ENCODE measurements around the gene CEP104. TPM values are rescaled to one million over a fixed set of nuclear protein-coding genes. Genes with fewer than 3 reads are reported as not detected.
A peak's percentile ranks its signal among the peaks of the same experiment; 100 is the strongest.

The CEP104 gene
- total and polyA plus RNA-seq, 9 of the 15 experiments (the other 6 are each of a cell fraction or from before 2014, with no cell fraction given), result 11.2 to 63.4 (median 42.6) TPM

DNA sequence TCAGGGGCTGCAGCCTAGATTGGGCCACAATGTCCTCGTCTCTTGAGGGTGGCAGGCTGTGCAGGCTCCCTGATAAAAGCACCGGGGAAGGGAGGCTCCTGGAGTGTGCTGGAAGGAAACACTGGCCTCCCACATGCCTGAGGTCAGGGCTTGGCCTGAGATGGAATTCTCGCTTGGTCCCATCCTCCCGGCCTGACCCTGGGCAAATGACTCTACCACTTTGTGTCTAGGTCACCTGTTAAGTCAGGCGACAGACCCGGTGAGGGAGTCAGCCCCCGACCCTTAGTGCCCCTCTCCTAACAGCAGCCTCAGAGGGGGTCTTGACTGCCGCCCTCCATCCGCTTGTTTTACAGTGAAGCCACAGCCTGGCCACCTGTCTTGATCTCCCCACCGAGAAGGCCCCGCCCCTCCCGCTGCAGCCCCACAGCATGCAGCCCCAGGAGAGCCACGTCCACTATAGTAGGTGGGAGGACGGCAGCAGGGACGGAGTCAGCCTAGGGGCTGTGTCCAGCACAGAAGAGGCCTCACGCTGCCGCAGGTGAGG is 82.0 kb downstream of the CEP104 start (continued):
- TF ChIP-seq CTCF (IDR thresholded peaks at IDR 0.05 in 2 of 3, conservative IDR thresholded peaks at IDR 0.05 in 1 of 3; ENCODE audit: insufficient read depth in 2 of 3, low read depth in 1 of 3, low read length in 3 of 3) (0 out of 6 replicates have a peak, but pooled peaks of 1 of the 3 experiments have one; percentile 1), POLR2B (IDR thresholded peaks at IDR 0.05; ENCODE audit: low read depth, partially characterized antibody) (no peak), CBFB (CRISPR knock-in tag; IDR thresholded peaks at IDR 0.05) (no peak), ZEB2 (IDR thresholded peaks at IDR 0.05) (peak; percentile 84), E2F5 (CRISPR knock-in tag; IDR thresholded peaks at IDR 0.05) (no peak), ZNF668 (CRISPR knock-in tag; IDR thresholded peaks at IDR 0.05) (no peak), SNIP1 (IDR thresholded peaks at IDR 0.05; ENCODE audit: low read depth) (no peak), DDX20 (tag; IDR thresholded peaks at IDR 0.05; ENCODE audit: low read depth) (no peak), HDAC1 (IDR thresholded peaks at IDR 0.05) (peak in 1 of 2 experiments; percentile 81; a peak in 2 of 4 replicates), NCOR1 (IDR thresholded peaks at IDR 0.05) (peak; percentile 98), ATF1 (CRISPR knock-in tag; IDR thresholded peaks at IDR 0.05) (no peak), ATF1 (tag; IDR thresholded peaks at IDR 0.05) (no peak), HMG20B (CRISPR knock-in tag; IDR thresholded peaks at IDR 0.05) (no peak), BHLHE40 (IDR thresholded peaks at IDR 0.05; ENCODE audit: low read length) (peak; percentile 85), ZBTB43 (CRISPR knock-in tag; IDR thresholded peaks at IDR 0.05) (no peak; the same call in 1 of the 2 replicates), MYC (IDR thresholded peaks at IDR 0.05; ENCODE audit: low read depth, low read length) (peak; percentile 69; the same call in 1 of the 2 replicates), MYC (CRISPR knock-in tag; IDR thresholded peaks at IDR 0.05; ENCODE audit: borderline replicate concordance, low read depth) (no peak; the same call in 1 of the 2 replicates), LEF1 (IDR thresholded peaks at IDR 0.05) (peak; percentile 29), CXXC5 (CRISPR knock-in tag; IDR thresholded peaks at IDR 0.05) (peak; percentile 70), BCL6 (CRISPR knock-in tag; IDR thresholded peaks at IDR 0.05) (no peak), CBX5 (IDR thresholded peaks at IDR 0.05; ENCODE audit: borderline replicate concordance, low read depth) (0 out of 2 replicates have a peak, but pooled peaks have one; percentile 8)
- TF ChIP-seq, protein P1, sequence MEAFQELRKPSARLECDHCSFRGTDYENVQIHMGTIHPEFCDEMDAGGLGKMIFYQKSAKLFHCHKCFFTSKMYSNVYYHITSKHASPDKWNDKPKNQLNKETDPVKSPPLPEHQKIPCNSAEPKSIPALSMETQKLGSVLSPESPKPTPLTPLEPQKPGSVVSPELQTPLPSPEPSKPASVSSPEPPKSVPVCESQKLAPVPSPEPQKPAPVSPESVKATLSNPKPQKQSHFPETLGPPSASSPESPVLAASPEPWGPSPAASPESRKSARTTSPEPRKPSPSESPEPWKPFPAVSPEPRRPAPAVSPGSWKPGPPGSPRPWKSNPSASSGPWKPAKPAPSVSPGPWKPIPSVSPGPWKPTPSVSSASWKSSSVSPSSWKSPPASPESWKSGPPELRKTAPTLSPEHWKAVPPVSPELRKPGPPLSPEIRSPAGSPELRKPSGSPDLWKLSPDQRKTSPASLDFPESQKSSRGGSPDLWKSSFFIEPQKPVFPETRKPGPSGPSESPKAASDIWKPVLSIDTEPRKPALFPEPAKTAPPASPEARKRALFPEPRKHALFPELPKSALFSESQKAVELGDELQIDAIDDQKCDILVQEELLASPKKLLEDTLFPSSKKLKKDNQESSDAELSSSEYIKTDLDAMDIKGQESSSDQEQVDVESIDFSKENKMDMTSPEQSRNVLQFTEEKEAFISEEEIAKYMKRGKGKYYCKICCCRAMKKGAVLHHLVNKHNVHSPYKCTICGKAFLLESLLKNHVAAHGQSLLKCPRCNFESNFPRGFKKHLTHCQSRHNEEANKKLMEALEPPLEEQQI (IDR thresholded peaks at IDR 0.05), result no peak
- TF ChIP-seq, protein P2, sequence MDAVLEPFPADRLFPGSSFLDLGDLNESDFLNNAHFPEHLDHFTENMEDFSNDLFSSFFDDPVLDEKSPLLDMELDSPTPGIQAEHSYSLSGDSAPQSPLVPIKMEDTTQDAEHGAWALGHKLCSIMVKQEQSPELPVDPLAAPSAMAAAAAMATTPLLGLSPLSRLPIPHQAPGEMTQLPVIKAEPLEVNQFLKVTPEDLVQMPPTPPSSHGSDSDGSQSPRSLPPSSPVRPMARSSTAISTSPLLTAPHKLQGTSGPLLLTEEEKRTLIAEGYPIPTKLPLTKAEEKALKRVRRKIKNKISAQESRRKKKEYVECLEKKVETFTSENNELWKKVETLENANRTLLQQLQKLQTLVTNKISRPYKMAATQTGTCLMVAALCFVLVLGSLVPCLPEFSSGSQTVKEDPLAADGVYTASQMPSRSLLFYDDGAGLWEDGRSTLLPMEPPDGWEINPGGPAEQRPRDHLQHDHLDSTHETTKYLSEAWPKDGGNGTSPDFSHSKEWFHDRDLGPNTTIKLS (IDR thresholded peaks at IDR 0.05; ENCODE audit: borderline replicate concordance, low read depth), result peak; percentile 41
